GM12891 (cell line): Measurements from ENCODE around the gene ATP13A3.

Source experiments
- PAX5 ChIP-seq: IDR thresholded peaks from 2 replicates; pipeline ENCODE4 v1.6.1; 2011; ENCODE audit warnings: low read length, moderate library complexity, mild to moderate bottlenecking; ENCODE audit not compliant: insufficient read depth, severe bottlenecking
- POLR2A ChIP-seq: IDR thresholded peaks from 2 replicates; pipeline ENCODE4 v1.6.1; 2011; ENCODE audit warnings: low read depth, low read length, control low read depth
- POLR2AphosphoS5 ChIP-seq: IDR thresholded peaks from 2 replicates; pipeline ENCODE4 v1.6.1; 2011; ENCODE audit warnings: low read depth, low read length, control low read depth
- TAF1 ChIP-seq: IDR thresholded peaks from 2 replicates; pipeline ENCODE4 v1.6.1; 2011; ENCODE audit warnings: low read depth, low read length, control low read depth

- TF ChIP-seq POLR2AphosphoS5 (no peak), TAF1 (no peak), POLR2A (no peak), PAX5 (no peak)
Measured at GRCh38 chr3:194422188-194422587, 64.6 kb downstream of the ATP13A3 start.
